Measurements from ENCODE around the gene PCDH1. TPM values are rescaled to one million over a fixed set of nuclear protein-coding genes. Genes with fewer than 3 reads are reported as not detected.

Gene PCDH1
- total RNA-seq, 2 donors from 2014 or later = 45.4 to 69.7 TPM

GRCh38 chr5:141858079-141858765 is 20.0 kb downstream of the PCDH1 start:
- H3K4me3 ChIP-seq (ENCODE audit: low read length) = no peak overlapping the region
- H3K4me1 Mint-ChIP-seq = peaks cover 38% of the 10 kb centered on the region

GRCh38 chr5:141857226-141857625 is 21.0 kb downstream of the PCDH1 start:
- 93 to 98% methylated on average over 8 to 12 of the region's 12 CpGs for WGBS, 2 experiments (ENCODE audit: insufficient coverage in 1 of 2, insufficient read length in 1 of 2)
- Mint-ChIP-seq H3K36me3 (ENCODE audit: low read depth) (peaks cover 35% of the 10 kb centered on the region), H3K27me3 (ENCODE audit: insufficient read depth) (no peaks in the 10 kb centered on the region), H3K27ac (no peak overlapping the region), H3K4me3 (no peak overlapping the region), H3K4me1 (peaks cover 38% of the 10 kb centered on the region), H3K9me3 (no peaks in the 10 kb centered on the region)
- Histone ChIP-seq H3K27ac (ENCODE audit: low read depth, low read length) (no peak overlapping the region), H3K36me3 (ENCODE audit: control insufficient read depth, insufficient read depth, low read length) (peaks cover 24% of the 10 kb centered on the region), H3K4me3 (ENCODE audit: low read length) (no peak overlapping the region), H3K4me1 (ENCODE audit: control insufficient read depth, insufficient read depth, low read length) (no peaks in the 10 kb centered on the region), H3K27me3 (ENCODE audit: control insufficient read depth, insufficient read depth, low read length, poor library complexity, severe bottlenecking) (no peaks in the 10 kb centered on the region), H3K9me3 (ENCODE audit: control insufficient read depth, low read length) (no peaks in the 10 kb centered on the region), H3K9ac (ENCODE audit: extremely low read depth, low read length, poor library complexity, severe bottlenecking) (no peak overlapping the region)
- no peak for DNase-seq
- TF ChIP-seq CTCF (conservative IDR thresholded peaks at IDR 0.05) = no peak

More at GRCh38 chr5:141858079-141858765, 20.0 kb downstream of the PCDH1 start:
- Mint-ChIP-seq H3K9me3 (no peaks in the 10 kb centered on the region), H3K27me3 (ENCODE audit: insufficient read depth) (no peaks in the 10 kb centered on the region), H3K4me3 (peak overlapping the region; percentile 14), H3K36me3 (ENCODE audit: low read depth) (peaks cover 41% of the 10 kb centered on the region), H3K27ac (peak overlapping the region; percentile 33)
- peak; percentile 80 for DNase-seq
- Histone ChIP-seq H3K4me1 (ENCODE audit: control insufficient read depth, insufficient read depth, low read length) (no peaks in the 10 kb centered on the region), H3K9ac (ENCODE audit: extremely low read depth, low read length, poor library complexity, severe bottlenecking) (no peak overlapping the region), H3K9me3 (ENCODE audit: control insufficient read depth, low read length) (no peaks in the 10 kb centered on the region), H3K36me3 (ENCODE audit: control insufficient read depth, insufficient read depth, low read length) (peaks cover 28% of the 10 kb centered on the region), H3K27me3 (ENCODE audit: control insufficient read depth, insufficient read depth, low read length, poor library complexity, severe bottlenecking) (no peaks in the 10 kb centered on the region), H3K27ac (ENCODE audit: low read depth, low read length) (peak overlapping the region; percentile 24)
- WGBS, 2 experiments (ENCODE audit: insufficient coverage in 1 of 2, insufficient read length in 1 of 2) = 48% methylated on average over 5 of the region's 5 CpGs; no CpG with 5 or more reads in 1 of the 2 experiments
- TF ChIP-seq CTCF (conservative IDR thresholded peaks at IDR 0.05) = no peak

GRCh38 chr5:141856037-141856790 is 22.0 kb downstream of the PCDH1 start:
- no peak overlapping the region for H3K4me3 Mint-ChIP-seq
- Histone ChIP-seq H3K9ac (ENCODE audit: extremely low read depth, low read length, poor library complexity, severe bottlenecking) (no peak overlapping the region), H3K27ac (ENCODE audit: low read depth, low read length) (no peak overlapping the region)

More at GRCh38 chr5:141856037-141856790, 22.0 kb downstream of the PCDH1 start:
- no peak for DNase-seq
- Histone ChIP-seq H3K27me3 (ENCODE audit: control insufficient read depth, insufficient read depth, low read length, poor library complexity, severe bottlenecking) (no peaks in the 10 kb centered on the region), H3K9me3 (ENCODE audit: control insufficient read depth, low read length) (no peaks in the 10 kb centered on the region), H3K4me1 (ENCODE audit: control insufficient read depth, insufficient read depth, low read length) (no peaks in the 10 kb centered on the region), H3K4me3 (ENCODE audit: low read length) (no peak overlapping the region), H3K36me3 (ENCODE audit: control insufficient read depth, insufficient read depth, low read length) (peaks cover 19% of the 10 kb centered on the region)
- H3K4me1 Mint-ChIP-seq = peaks cover 38% of the 10 kb centered on the region
- 83 to 94% methylated on average over 10 to 19 of the region's 21 CpGs for WGBS, 2 experiments (ENCODE audit: insufficient coverage in 1 of 2, insufficient read length in 1 of 2)
- no peak overlapping the region for H3K27ac Mint-ChIP-seq
- no peaks in the 10 kb centered on the region for H3K27me3 Mint-ChIP-seq (ENCODE audit: insufficient read depth)
- no peaks in the 10 kb centered on the region for H3K9me3 Mint-ChIP-seq
- TF ChIP-seq CTCF (conservative IDR thresholded peaks at IDR 0.05) = no peak
- peaks cover 30% of the 10 kb centered on the region for H3K36me3 Mint-ChIP-seq (ENCODE audit: low read depth)

Data from endodermal cell (in vitro differentiated cells).